GM18951 (cell line): Measurements from ENCODE around the gene SNCB.

Source experiments
- POLR2A ChIP-seq: IDR thresholded peaks from 4 replicates; pipeline ENCODE4 v1.6.1; 2011; ENCODE audit warnings: mild to moderate bottlenecking; ENCODE audit not compliant: insufficient read length, insufficient read depth; ENCODE audit errors: extremely low read depth
- in situ Hi-C: fragments of 300-500 bp; cut with MboI; formaldehyde crosslinking; loops from one replicate; pipeline ENCODE4 v1.12.0; 2022; ENCODE audit warnings: low sequenced_read_pairs, mixed read lengths, inconsistent platforms; ENCODE audit not compliant: unreplicated experiment

The SNCB gene

DNA sequence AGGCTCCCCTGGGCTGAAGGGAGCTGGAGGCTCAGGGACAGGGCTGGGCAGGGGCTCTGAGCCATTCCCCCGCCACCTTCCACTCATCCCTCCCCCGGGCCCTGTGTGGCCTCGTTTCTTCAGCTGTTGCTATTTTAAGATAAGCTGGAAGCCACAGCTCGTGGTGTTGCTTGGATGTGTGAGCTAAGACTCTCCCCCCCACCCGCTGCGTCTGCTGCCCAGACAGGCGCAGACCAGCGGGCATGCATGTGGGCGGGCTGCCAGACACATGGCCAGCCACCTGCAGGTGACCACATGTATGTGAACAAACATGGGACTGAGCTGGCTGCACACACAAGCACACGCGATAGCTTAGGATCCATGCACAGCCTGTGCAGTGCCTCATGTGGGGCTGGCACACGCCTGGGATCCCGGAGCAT, 8.7 kb downstream of the SNCB start:
- in situ Hi-C loops = no loop called here
- no peak for TF ChIP-seq POLR2A

DNA sequence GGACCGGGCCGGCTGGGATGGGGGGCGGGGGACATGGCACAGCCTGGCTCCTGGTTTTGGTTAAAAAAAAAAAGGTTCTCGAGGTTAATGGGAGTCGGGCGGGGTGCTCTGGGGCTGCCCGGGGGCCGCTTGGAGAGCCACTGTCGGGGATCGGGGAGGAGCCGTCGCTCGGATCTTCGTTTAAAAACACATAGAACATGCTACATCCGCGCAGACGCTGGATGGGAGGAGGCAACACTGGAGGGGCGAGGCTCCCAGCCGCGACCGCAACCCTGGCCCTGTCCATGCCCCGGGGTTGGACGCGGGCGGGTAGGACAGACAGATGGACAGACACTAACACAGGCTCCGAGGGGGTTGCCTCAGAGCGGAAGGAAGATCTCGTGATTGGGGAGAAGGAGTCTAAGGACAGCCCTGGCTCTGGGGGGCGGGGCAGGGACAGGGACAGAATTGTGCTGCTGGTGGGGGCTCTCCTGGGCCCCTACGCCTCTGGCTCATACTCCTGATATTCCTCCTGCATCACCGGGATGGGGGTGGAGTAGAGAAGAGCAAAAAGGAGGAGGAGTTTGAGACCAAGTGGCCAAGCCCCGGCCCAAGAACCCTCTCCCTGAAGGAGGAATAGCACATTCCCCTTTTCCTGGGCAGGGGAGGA, 9.9 kb downstream of the SNCB start:
- TF ChIP-seq POLR2A = no peak
- in situ Hi-C loops = no loop called here

DNA sequence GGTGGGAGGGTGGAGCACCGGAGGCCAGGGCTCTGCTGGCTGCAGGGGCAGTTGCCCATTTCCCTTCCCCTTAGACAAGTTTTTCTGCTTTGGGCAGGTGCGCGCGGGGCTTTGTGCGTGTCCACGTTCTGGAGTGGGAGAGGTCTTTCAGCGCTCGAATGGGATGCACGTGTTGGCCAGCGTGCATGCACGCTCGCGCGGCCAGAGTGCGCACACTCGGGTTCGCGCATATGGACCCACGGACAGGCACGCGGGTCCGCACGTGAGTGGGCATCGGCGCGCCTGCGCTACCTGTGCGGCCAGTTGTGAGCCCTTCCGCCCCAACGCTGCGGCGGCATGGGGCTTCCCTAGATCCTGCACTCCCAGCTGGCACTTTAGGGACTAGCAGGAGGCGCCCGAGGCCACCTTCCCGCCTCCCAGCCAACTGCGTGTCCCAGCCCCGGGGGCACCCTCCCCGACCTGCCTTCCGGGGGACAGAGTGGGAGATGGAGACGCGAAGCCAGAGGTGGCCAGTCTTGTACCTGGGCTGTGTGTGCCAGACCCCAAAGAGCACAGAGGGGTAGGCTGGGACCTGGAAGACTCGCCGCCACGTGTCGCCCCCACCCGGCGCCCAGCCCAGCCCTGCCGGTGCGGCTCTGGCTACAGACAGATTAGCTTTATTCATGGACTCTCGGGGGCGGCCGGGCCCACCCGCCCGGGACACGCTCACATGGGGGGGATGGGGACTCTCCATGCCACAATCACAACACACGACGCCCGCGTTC, 10.6 kb downstream of the SNCB start:
- no peak for TF ChIP-seq POLR2A

DNA sequence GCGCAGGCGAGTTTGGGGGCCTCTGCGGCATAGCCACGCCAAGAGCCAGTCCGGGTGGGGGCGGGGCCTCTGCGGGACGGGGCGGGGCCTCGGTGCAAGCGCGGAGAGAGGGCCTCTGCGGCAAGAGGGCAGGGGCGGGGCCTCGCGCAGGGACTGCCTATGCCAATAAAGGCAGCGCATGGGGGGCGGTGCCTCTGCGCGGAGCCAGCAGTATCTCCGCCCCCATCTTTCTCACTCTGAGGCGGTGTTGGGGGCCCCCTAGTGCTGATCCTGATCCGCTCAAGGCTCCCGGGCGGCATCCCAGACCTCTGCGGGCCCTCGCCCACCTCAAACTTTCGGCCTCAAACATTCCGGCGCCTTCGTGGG, 11.1 kb downstream of the SNCB start:
- in situ Hi-C loops = no loop called here
- no peak for TF ChIP-seq POLR2A

More for the DNA sequence above, 10.6 kb downstream of the SNCB start:
- in situ Hi-C loops = no loop called here

DNA sequence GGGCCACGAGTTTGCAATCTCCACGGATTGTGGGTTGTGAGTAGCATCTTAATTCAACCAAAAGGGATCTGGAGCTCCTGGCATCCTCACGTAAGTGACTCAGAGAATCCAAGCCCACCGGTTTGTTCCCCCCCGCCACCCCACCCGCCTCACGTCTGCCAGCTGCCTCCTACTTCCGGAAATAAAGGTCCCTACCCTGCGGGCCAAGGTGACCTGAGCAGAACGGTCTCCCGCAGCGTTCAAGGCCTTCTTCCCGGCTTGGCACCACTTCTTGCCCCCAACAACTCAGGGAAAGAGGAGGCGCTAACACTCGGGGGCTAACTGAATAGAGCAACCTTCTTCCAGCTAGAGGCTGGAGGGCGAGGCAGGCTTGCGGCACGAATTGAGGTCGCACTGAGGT, 11.6 kb downstream of the SNCB start:
- in situ Hi-C loops = no loop called here
- no peak for TF ChIP-seq POLR2A

DNA sequence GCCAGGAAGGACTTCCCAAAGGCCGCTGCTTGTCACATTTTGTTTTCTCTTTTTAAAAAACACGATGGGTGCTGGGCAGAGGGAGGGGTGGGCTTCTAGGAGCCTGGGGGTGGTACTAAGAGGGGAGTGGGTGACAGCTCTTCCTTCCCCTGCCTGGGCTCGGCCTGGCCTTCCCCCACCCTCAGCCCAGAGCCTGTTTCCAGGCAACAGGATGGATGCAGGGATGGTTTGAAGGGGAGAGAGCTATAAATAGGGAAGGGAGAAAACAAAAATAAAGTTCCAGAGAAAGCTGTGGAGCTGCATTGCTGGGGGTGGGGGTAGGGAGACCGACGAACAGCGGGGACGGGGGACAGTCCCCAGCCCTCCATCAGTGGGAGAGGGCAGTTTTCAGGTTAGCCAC, 13.8 kb downstream of the SNCB start:
- TF ChIP-seq POLR2A = no peak
- in situ Hi-C loops = no loop called here

DNA sequence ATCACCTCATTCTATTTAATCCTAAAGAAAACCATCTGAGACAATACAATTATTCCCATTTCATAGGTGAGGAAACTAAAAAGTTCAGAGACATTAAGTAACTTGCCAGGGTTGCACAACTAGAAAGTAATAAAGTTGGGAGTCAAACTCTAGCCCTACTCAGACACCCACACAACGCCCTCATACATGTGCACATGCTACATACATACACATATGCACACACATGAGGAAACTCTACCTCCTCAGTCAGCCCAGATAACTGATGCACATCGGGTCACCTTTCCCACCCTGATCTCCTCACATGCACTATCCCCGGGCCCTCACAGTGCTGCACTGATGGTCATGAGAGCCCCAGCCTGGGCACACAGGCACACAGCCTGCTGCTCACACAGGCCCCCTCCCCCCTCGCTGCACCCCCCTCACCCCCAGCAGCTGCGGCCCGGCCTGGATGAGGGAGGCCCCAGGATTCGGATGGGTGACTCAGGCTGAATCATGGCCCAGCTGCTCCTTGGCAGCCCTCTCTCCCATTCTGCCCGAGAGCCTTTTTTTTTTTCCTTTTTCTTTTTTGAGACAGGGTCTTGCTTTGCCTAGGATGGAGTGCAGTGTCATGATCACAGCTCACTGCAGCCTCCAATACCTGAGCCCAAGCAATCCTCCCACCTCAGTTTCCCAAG, 15.4 kb downstream of the SNCB start:
- no peak for TF ChIP-seq POLR2A
- in situ Hi-C loops = no loop called here

DNA sequence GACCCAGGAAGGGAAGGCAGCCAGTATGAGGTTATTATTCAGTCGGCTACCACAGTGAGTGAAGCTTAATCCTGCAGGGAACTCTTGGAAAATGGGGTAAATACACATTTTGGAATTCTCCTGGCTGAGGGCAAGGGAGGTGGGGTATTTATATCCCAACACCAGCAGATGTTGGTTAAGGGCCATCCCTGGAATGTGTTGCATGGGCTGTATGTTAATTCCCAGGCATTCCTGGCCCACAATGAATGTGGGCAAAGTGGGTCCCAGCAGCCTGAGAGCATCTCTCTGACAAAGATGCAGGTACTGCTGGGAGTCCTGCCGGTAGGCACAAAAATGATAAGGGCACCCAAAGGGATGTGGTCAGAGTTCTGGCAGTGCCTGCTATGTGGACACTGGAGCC, 17.5 kb downstream of the SNCB start:
- in situ Hi-C loops = no loop called here
- TF ChIP-seq POLR2A = no peak

DNA sequence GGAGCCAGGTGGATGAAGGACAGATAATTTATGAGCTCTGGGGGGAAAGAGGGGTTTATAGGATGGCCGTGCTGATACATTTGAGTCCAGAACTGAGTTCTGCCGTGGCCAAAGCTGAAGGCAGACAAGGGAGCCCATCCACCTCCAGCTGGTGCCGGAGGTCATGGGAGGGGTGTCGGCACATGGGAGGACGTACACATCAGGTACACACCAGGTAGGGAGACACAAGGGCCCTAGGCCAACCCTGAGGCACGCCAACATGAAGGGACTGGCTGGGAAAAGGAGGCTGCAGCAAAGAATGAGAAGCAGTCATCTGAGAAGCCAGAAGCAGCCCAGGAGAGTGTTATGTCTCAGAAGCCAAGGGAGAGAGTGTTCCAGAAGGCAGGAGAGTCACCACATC, 18.3 kb downstream of the SNCB start:
- TF ChIP-seq POLR2A = no peak
- in situ Hi-C loops = no loop called here

DNA sequence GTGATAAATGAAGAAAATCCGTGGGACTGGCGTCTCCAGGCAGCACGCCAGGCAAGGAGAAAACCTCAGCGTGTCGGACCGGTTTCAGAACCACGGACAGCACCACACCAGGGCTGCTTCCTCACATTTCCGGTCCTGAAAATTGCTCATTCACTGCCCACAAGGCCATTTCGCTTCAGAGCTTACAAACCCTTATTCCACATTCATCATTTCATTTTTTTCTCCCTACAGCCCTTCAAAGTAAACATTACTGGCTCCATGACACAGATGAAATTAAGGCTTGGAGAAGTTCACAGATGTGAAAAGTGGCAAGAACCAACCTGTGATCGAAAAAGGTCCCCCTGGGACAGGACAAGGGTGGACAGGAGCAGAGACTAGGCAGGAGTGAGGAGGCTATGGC, 18.9 kb downstream of the SNCB start:
- no peak for TF ChIP-seq POLR2A
- in situ Hi-C loops = no loop called here

DNA sequence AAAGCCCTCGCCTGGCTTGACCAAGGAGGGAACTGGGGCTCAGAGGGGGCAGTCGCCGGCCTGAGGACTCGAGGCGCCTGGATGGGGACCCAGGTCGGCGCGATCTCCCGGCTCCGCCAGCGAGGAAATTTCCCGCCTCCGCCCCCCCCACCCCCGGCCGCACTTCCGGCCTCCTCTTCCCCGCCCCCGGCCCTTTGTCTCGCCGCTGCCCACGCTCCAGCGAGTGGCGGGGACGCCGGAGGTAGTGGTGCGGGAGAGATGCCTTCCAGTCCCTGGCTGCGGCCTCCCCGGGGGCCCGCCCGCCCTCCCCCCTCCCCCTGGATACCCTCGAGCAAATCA, 19.9 kb downstream of the SNCB start:
- no peak for TF ChIP-seq POLR2A
- in situ Hi-C loops = no loop called here

DNA sequence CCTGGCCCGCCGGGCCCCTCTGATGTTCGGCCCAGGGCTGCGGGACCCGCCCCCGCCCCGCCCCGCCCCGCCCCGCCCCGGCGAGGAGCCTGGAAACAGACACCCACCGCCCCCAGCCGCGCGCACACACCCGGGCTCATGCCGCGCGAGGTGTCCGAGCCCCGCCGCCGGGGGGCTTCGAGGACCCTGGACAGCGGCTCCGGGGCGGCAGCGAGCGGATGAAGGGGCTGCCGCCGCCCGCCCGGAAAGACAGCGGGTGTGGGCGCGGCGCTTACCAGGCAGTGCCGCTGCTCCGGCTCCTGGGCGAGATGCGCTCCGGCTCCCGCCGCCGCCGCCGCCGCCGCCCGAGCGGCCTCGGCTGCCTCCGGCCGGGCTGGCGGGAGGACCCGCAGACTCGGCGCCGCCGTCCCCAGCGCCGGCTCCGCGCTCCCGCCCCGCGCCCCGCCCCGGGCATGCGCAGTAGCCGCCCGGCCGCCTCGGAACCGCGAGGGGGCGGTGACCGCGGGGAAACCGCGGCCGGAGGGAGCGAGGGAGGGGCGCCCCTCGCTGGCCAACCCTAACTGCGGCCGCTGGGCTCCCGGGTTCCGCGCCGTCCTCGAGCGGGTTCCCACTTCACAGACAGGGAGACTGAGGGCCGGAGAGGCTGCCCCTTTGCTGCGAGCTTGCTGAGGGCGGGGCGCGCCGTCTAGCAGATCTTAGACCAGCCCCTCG, 20.5 kb downstream of the SNCB start, which contains the start of gene GPRIN1:
Gene GPRIN1, minus strand, starts transcription at position 433 of the 711 bp plus-strand sequence. CDS start 10,322 bp downstream, outside the sequence.
- TF ChIP-seq POLR2A = peak; percentile 54
- in situ Hi-C loops = no loop called here
